Neural cell (in vitro differentiated cells): Measurements from ENCODE around the gene LCLAT1. TPM values are rescaled to one million over a fixed set of nuclear protein-coding genes. Genes with fewer than 3 reads are reported as not detected.

ENCODE experiments used
- H2AFZ ChIP-seq: fragments of 200-600, 300-800 bp; sonication (generic), shearing (Covaris generic); 2 replicates; pipeline ENCODE4 v1.6.0; 2014; ENCODE audit warnings: low read depth, mild to moderate bottlenecking, antibody characterized with exemption, low read length, moderate library complexity
- H3F3A ChIP-seq: fragments of 200-600 bp; shearing (Covaris generic); 2 replicates; pipeline ENCODE4 v1.6.1; 2016; ENCODE audit warnings: mild to moderate bottlenecking, moderate library complexity, mixed read lengths, antibody characterized with exemption, low read length; ENCODE audit not compliant: insufficient read depth, poor library complexity, severe bottlenecking
- H3K27ac ChIP-seq: fragments of 200-600, 300-800 bp; sonication (generic), shearing (Covaris generic); 2 replicates; pipeline ENCODE4 v1.5.1; 2014; ENCODE audit warnings: mild to moderate bottlenecking, low read length, moderate library complexity
- H3K27me3 ChIP-seq: fragments of 300-800, 200-600 bp; sonication (generic), shearing (Covaris generic); 2 replicates; pipeline ENCODE4 v1.6.0; 2014; ENCODE audit warnings: mild to moderate bottlenecking, low read depth, low read length, moderate library complexity; ENCODE audit not compliant: insufficient read depth
- H3K36me3 ChIP-seq: fragments of 300-800, 200-600 bp; sonication (generic), shearing (Covaris generic); 2 replicates; pipeline ENCODE4 v1.5.1; 2014; ENCODE audit warnings: mild to moderate bottlenecking, antibody characterized with exemption, low read length, moderate library complexity; ENCODE audit not compliant: insufficient read depth
- H3K4me2 ChIP-seq: fragments of 300-800, 200-600 bp; sonication (generic), shearing (Covaris generic); 2 replicates; pipeline ENCODE4 v1.6.0; 2014; ENCODE audit warnings: mild to moderate bottlenecking, low read length
- H3K4me3 ChIP-seq: fragments of 300-800, 200-600 bp; sonication (generic), shearing (Covaris generic); 2 replicates; pipeline ENCODE4 v1.5.1; 2014; ENCODE audit warnings: mild to moderate bottlenecking, low read length, moderate library complexity
- H3K79me2 ChIP-seq: fragments of 200-600 bp; shearing (Covaris generic); replicated peaks from 2 replicates; pipeline ENCODE4 v1.6.0; 2014; ENCODE audit warnings: mild to moderate bottlenecking, low read length, moderate library complexity; ENCODE audit not compliant: insufficient read depth
- H3K9ac ChIP-seq: fragments of 300-800, 200-600 bp; sonication (generic), shearing (Covaris generic); 2 replicates; pipeline ENCODE4 v1.6.1; 2016; ENCODE audit warnings: mild to moderate bottlenecking, low read length, mixed read lengths
- H3K9me2 ChIP-seq: fragments of 200-600 bp; shearing (Covaris generic); 2 replicates; pipeline ENCODE4 v1.6.1; 2016; ENCODE audit warnings: mild to moderate bottlenecking, low read length, mixed read lengths; ENCODE audit not compliant: insufficient read depth
- H3K9me3 ChIP-seq: fragments of 200-600, 300-800 bp; sonication (generic), shearing (Covaris generic); 2 replicates; pipeline ENCODE4 v1.6.1; 2016; ENCODE audit warnings: mild to moderate bottlenecking, mixed run types, low read length, moderate library complexity, mixed read lengths
- H4K20me1 ChIP-seq: fragments of 200-600 bp; shearing (Covaris generic); 2 replicates; pipeline ENCODE4 v1.6.1; 2016; ENCODE audit warnings: mild to moderate bottlenecking, mixed run types; ENCODE audit not compliant: insufficient read depth
- EP300 ChIP-seq: fragments of 450-650 bp; conservative IDR thresholded peaks from 2 replicates; pipeline ENCODE4 v1.6.1; 2014; ENCODE audit warnings: antibody characterized with exemption, mild to moderate bottlenecking, moderate library complexity; ENCODE audit not compliant: poor library complexity, severe bottlenecking
- EZH2 ChIP-seq: fragments of 200-600, 300-800 bp; shearing (Covaris generic), sonication (generic); IDR thresholded peaks from 2 replicates; pipeline ENCODE4 v1.6.1; 2014; ENCODE audit warnings: antibody characterized with exemption, low read length, borderline replicate concordance, mild to moderate bottlenecking; ENCODE audit not compliant: insufficient read depth, poor library complexity, severe bottlenecking
- MXI1 ChIP-seq: fragments of 450-650 bp; conservative IDR thresholded peaks from 2 replicates; pipeline ENCODE4 v1.6.1; 2014; ENCODE audit warnings: antibody characterized with exemption, mild to moderate bottlenecking; ENCODE audit not compliant: poor library complexity, severe bottlenecking
- POLR2AphosphoS5 ChIP-seq: IDR thresholded peaks from 2 replicates; pipeline ENCODE4 v1.6.1; 2012
- RAD21 ChIP-seq: fragments of 450-650 bp; conservative IDR thresholded peaks from 2 replicates; pipeline ENCODE4 v1.6.1; 2014; ENCODE audit warnings: antibody characterized with exemption, mild to moderate bottlenecking, moderate library complexity
- SMC3 ChIP-seq: fragments of 450-650 bp; conservative IDR thresholded peaks from 2 replicates; pipeline ENCODE4 v1.6.1; 2014; ENCODE audit warnings: antibody characterized with exemption, mild to moderate bottlenecking, moderate library complexity; ENCODE audit not compliant: poor library complexity
- TAF1 ChIP-seq: IDR thresholded peaks from 2 replicates; pipeline ENCODE4 v1.6.1; 2012; ENCODE audit warnings: low read depth
- polyA plus RNA-seq: library from polyadenylated mRNA; depleted of rRNA; stranded (reverse); fragments of >200 nt; gene quantifications from 2 replicates; pipeline ENCODE4 v1.2.3, GENCODE V29; 2014
- TF ChIP-seq, protein P1 (sequence below): fragments of 450-650 bp; IDR thresholded peaks from 2 replicates; pipeline ENCODE4 v1.5.1; 2014; ENCODE audit warnings: antibody characterized with exemption, mild to moderate bottlenecking, moderate library complexity; ENCODE audit not compliant: poor library complexity, severe bottlenecking
- TF ChIP-seq, protein P2 (sequence below): IDR thresholded peaks from 2 replicates; pipeline ENCODE4 v1.6.1; 2012; ENCODE audit warnings: borderline replicate concordance

Gene LCLAT1
- polyA plus RNA-seq, 1 donor from 2014 or later, result 5.8 TPM

DNA sequence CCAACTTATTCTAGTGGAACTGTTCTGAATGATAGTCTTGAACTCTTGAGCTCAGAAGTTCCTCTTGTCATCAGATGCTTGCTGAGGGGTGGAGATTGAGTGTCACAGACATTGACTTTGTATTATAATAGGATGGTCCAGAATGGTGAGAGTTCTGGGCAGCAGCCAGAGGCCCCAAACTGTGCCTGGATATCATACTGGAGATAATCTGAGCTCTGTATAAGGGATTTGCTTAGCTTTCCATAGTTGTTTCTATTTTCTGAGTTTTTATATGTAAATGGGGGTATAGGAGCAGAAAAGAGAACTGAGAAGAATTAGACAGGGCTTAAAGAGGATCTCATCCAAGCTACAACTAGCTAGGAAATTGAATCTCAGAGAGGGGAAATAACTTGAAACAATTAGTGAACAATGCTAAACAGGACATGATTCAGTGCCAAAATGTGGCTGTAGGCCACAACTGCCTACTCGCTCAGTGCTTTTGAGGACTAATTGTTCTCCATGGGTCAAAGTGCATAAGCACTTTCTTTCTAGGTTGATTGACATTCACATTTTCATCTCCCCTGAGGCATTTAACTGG is 10.1 kb upstream of the LCLAT1 start:
- Histone ChIP-seq H3K27me3 (no peaks in the 10 kb centered on the region), H3K9ac (no peak overlapping the region), H3K4me3 (no peak overlapping the region), H2AFZ (no peak overlapping the region), H3K36me3 (no peaks in the 10 kb centered on the region), H3F3A (no peaks in the 10 kb centered on the region), H3K79me2 (no peaks in the 10 kb centered on the region), H3K9me2 (no peaks in the 10 kb centered on the region), H3K4me2 (no peak overlapping the region), H4K20me1 (no peaks in the 10 kb centered on the region), H3K9me3 (no peaks in the 10 kb centered on the region), H3K27ac (no peak overlapping the region)
- TF ChIP-seq, protein P1, sequence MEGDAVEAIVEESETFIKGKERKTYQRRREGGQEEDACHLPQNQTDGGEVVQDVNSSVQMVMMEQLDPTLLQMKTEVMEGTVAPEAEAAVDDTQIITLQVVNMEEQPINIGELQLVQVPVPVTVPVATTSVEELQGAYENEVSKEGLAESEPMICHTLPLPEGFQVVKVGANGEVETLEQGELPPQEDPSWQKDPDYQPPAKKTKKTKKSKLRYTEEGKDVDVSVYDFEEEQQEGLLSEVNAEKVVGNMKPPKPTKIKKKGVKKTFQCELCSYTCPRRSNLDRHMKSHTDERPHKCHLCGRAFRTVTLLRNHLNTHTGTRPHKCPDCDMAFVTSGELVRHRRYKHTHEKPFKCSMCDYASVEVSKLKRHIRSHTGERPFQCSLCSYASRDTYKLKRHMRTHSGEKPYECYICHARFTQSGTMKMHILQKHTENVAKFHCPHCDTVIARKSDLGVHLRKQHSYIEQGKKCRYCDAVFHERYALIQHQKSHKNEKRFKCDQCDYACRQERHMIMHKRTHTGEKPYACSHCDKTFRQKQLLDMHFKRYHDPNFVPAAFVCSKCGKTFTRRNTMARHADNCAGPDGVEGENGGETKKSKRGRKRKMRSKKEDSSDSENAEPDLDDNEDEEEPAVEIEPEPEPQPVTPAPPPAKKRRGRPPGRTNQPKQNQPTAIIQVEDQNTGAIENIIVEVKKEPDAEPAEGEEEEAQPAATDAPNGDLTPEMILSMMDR, result no peak
- TF ChIP-seq SMC3 (no peak), POLR2AphosphoS5 (no peak), EZH2 (no peak), RAD21 (no peak)
- TF ChIP-seq, protein P2, sequence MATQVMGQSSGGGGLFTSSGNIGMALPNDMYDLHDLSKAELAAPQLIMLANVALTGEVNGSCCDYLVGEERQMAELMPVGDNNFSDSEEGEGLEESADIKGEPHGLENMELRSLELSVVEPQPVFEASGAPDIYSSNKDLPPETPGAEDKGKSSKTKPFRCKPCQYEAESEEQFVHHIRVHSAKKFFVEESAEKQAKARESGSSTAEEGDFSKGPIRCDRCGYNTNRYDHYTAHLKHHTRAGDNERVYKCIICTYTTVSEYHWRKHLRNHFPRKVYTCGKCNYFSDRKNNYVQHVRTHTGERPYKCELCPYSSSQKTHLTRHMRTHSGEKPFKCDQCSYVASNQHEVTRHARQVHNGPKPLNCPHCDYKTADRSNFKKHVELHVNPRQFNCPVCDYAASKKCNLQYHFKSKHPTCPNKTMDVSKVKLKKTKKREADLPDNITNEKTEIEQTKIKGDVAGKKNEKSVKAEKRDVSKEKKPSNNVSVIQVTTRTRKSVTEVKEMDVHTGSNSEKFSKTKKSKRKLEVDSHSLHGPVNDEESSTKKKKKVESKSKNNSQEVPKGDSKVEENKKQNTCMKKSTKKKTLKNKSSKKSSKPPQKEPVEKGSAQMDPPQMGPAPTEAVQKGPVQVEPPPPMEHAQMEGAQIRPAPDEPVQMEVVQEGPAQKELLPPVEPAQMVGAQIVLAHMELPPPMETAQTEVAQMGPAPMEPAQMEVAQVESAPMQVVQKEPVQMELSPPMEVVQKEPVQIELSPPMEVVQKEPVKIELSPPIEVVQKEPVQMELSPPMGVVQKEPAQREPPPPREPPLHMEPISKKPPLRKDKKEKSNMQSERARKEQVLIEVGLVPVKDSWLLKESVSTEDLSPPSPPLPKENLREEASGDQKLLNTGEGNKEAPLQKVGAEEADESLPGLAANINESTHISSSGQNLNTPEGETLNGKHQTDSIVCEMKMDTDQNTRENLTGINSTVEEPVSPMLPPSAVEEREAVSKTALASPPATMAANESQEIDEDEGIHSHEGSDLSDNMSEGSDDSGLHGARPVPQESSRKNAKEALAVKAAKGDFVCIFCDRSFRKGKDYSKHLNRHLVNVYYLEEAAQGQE, result no peak

DNA sequence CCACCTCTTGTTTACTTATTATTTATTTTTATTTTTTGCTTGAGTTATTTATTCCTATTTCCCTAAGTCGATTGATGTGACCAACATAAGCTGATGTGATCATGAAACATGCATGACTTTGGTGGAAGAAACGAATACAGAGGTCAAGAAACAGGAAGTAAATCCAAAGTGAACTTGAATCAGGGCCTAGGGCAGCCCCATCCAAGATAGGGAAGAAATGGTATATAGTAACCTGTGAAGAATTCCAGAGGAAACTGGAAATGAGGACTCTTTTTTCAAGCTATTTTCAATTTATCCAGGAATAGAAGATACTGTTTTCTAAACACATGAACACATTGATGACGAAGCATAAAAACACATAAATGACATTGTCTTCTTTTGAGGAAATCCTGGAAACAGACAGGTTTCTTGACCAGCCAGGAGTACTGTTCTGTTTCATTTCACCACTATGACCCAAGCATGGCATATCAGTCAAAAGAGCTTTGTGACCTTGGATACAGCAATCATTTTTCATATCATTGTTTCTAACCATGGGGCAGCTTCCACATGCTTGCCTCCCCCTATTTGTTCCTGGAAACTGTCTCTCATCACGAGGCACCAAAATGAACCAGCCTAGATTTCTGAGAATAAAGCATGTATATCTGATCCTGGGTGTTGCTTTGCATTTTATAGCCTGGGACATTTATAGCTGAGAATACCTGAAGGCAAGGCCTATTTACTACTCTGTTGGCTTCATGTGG is 9.1 kb upstream of the LCLAT1 start:
- Histone ChIP-seq H3K27ac (no peak overlapping the region), H3F3A (no peaks in the 10 kb centered on the region), H3K4me2 (no peak overlapping the region), H3K4me3 (no peak overlapping the region), H4K20me1 (no peaks in the 10 kb centered on the region), H3K9me2 (no peaks in the 10 kb centered on the region), H3K9ac (no peak overlapping the region), H3K79me2 (no peaks in the 10 kb centered on the region), H3K27me3 (no peaks in the 10 kb centered on the region), H3K9me3 (no peaks in the 10 kb centered on the region), H2AFZ (no peak overlapping the region), H3K36me3 (no peaks in the 10 kb centered on the region)
- TF ChIP-seq, protein P2, result no peak
- no peak for TF ChIP-seq EP300
- no peak for TF ChIP-seq TAF1
- no peak for TF ChIP-seq MXI1
- TF ChIP-seq SMC3, result no peak
- no peak for TF ChIP-seq POLR2AphosphoS5
- TF ChIP-seq EZH2, result no peak
- no peak for TF ChIP-seq RAD21
- TF ChIP-seq, protein P1, result no peak
